ENCODE results near the gene SLC44A3.
A peak's percentile ranks its signal among the peaks of the same experiment; 100 is the strongest.

SLC44A3 gene

DNA sequence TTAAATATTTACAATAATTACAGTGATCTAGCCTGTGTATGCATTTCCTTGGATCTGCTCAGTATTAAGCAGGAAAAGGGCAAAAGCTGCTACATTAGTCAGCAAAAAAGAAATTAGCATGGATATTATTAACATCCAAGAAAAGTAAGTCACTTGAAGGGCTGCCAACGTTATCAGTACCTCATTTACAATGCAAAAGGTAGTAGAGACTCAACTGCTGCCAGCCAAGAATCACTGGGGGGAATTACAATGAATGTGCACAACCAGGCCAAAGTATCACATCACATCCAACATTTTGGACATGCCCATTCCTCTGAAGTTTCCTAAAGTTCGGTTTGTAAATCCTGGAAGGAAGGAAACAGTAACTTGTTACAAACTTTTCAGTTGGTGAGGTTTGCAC is 104.8 kb downstream of the SLC44A3 start:
- peak overlapping the region; percentile 89 for H3K4me3 ChIP-seq (ENCODE audit: low read depth, low read length)
- TF ChIP-seq, protein P1, sequence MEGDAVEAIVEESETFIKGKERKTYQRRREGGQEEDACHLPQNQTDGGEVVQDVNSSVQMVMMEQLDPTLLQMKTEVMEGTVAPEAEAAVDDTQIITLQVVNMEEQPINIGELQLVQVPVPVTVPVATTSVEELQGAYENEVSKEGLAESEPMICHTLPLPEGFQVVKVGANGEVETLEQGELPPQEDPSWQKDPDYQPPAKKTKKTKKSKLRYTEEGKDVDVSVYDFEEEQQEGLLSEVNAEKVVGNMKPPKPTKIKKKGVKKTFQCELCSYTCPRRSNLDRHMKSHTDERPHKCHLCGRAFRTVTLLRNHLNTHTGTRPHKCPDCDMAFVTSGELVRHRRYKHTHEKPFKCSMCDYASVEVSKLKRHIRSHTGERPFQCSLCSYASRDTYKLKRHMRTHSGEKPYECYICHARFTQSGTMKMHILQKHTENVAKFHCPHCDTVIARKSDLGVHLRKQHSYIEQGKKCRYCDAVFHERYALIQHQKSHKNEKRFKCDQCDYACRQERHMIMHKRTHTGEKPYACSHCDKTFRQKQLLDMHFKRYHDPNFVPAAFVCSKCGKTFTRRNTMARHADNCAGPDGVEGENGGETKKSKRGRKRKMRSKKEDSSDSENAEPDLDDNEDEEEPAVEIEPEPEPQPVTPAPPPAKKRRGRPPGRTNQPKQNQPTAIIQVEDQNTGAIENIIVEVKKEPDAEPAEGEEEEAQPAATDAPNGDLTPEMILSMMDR (IDR thresholded peaks at IDR 0.05; ENCODE audit: insufficient read depth, low read length, missing control alignments), result no peak
- DNase-seq (ENCODE audit: low read depth, low spot score), result no peak
- ChIA-PET CTCF (interaction anchor here (1.0 to 8.7 kb wide), 6 partner anchors 15 to 118 kb away, joined by 3 to 65 read pairs (median 4); no protein-coding TSS in a partner anchor), POLR2A (interaction anchor here (0.6 to 1.6 kb wide), 4 partner anchors 22 to 70 kb away, joined by 3 to 9 read pairs (median 4); no protein-coding TSS in a partner anchor)

DNA sequence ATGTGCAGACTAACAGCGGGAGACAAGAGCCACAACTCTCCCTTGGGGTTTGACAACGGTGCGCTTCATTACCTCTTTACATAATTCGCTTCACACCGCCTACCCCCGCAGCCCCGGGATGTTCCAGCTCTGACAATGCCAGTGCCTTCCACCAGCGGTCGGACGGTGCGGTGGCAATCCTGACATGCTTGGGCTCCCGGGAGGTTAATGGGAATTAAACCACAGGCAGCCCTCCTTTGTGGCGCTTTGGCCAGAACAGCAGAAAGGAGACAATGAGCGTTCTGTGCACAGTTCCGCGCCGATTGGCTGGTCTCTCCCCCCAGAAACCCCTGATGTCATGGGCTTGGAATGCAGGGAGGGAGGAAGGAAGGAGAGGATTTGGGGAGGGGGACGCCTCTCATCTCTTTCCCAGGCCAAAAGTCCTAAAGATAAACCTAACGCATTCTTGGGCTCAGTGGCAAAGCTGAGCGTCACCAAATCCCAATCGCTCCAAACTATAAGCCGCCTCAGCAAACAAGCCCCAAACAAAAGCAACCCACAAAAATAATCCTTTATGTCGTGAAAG is 105.5 kb downstream of the SLC44A3 start:
- POLR2A ChIA-PET, result interaction anchor here (0.6 to 1.3 kb wide), 2 partner anchors 61 to 71 kb away, joined by 3 to 9 read pairs; no protein-coding TSS in a partner anchor
- CTCF ChIA-PET, result interaction anchor here (0.6 to 8.7 kb wide), 5 partner anchors 34 to 114 kb away, joined by 3 to 65 read pairs (median 3); no protein-coding TSS in a partner anchor
- DNase-seq (ENCODE audit: low read depth, low spot score), result peak; percentile 54
- TF ChIP-seq, protein P1 (IDR thresholded peaks at IDR 0.05; ENCODE audit: insufficient read depth, low read length, missing control alignments), result peak; percentile 36
- H3K4me3 ChIP-seq (ENCODE audit: low read depth, low read length), result peak overlapping the region; percentile 89

DNA sequence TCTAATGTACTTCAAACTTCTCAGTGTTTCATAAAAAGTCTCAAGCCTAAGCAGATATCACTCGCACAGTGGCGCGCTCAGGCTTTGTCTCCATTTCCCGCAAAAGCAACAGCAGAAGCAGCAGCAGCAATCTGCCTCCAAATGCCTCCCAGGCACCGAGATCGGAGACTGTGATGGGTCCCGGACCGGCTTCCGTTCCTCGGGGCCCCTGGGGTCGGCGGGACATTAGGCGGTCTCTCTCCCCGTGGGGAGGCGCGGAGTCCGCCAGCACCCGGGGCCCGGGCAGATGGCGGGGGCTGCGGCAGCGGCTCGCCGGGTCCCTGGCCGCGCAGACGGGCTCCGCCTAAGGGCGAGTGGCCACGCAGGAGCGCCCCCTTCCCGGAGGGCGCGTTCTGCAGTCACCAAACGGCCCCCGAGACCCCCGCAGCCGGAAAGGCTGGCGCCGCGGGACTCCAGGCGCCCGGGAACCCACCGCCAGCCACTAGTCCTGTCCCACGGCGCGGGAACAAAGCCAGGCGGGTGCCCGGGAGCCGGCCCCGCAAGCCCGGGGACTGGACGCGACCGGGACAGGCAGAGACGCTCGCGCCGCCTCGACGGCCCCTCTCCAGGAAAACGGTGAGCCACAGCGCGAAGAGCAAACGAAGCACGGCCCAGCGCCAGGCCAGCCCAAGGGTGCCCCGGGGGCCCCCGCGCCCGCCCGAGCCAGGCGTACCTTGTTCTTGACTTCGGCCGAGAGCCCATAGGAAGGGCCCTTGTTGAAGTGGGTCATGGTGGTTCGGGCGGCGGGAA is 106.2 kb downstream of the SLC44A3 start:
- DNase-seq (ENCODE audit: low read depth, low spot score), result no peak
- H3K4me3 ChIP-seq (ENCODE audit: low read depth, low read length), result peak overlapping the region; percentile 89
- TF ChIP-seq, protein P1 (IDR thresholded peaks at IDR 0.05; ENCODE audit: insufficient read depth, low read length, missing control alignments), result peak; percentile 59

DNA sequence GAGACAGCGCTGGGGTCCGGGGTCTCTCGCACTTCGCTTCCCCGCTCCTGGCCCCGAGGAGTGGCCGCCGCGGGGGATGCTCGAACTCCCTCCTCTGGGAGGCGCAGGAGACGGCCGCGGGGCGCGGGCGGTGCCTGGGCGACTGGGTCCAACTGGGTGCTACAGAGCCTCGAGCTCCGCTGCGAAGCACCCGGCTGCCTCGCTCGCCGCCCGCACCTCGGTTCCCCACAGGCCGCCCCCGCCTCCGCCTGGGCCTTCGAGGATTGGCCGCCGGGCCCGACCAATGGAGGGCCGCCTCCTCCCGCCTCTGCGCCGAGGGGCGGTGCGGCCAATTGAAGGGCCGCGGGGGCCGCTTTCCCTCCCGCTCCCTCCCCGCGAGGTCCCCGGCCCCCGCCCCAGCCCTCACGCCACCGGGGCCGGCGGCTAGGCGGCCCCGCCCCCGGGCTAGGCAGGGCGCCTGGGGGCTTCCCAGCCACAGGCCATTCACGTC is 106.8 kb downstream of the SLC44A3 start, which contains the start of gene CNN3:
CNN3 (minus strand) TSS at position 196 of the 490 bp plus-strand sequence. CDS start 216 bp downstream, outside the sequence.
- POLR2A ChIA-PET, result interaction anchor here (1.0 to 1.4 kb wide), 14 partner anchors 9 to 115 kb away, joined by 3 to 11 read pairs (median 3); no protein-coding TSS in a partner anchor
- CTCF ChIA-PET, result interaction anchor here (1.0 to 2.6 kb wide), 6 partner anchors 37 to 117 kb away, joined by 3 to 22 read pairs (median 9); no protein-coding TSS in a partner anchor

More for the DNA sequence above, 106.2 kb downstream of the SLC44A3 start:
- ChIA-PET POLR2A (interaction anchor here (1.0 to 1.4 kb wide), 14 partner anchors 9 to 115 kb away, joined by 3 to 11 read pairs (median 4); no protein-coding TSS in a partner anchor), CTCF (interaction anchor here (0.6 to 8.7 kb wide), 9 partner anchors 34 to 117 kb away, joined by 3 to 65 read pairs (median 13); no protein-coding TSS in a partner anchor)

DNA sequence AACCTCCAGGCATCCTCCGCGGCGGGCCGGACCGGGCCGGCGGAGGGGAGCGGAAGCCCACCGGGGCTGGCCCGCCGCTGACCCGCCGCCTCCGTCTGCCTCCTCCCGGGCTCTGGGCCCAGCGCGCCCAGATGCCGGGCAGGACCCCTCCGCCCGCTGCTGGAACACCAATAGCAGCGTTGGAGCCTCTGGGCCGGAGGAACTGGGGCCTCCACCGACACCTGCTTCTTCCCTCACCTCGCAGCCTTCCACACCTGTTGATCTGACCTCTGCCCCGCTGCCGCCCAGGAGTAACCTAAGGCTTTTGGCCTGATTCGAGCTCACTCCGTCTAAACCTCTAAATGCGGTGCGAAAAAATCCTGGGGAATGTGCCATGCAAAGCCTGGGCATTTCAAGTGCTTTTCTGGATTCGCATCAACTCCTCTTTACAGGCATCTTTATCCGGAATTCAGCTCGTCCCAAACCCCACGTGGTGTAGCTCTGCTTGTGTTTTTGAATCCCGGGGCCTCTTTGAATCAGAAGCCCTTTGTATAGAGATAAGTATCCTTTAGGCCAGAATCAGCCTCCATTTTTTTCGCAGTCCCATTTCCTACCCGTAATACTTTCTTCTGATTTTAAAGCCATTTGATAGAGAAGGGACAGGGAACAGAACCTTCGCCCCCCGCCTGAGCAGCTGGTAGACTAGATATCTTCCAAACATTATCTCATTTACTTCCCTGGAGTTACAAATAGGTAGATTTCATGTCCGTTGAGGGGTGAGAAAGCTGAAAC is 107.4 kb downstream of the SLC44A3 start:
- ChIA-PET CTCF (interaction anchor here (0.5 to 2.6 kb wide), 9 partner anchors 8 to 269 kb away, joined by 3 to 22 read pairs (median 5); no protein-coding TSS in a partner anchor), POLR2A (interaction anchor here (0.8 to 1.4 kb wide), 15 partner anchors 8 to 114 kb away, joined by 3 to 11 read pairs (median 3); no protein-coding TSS in a partner anchor)
- DNase-seq (ENCODE audit: low read depth, low spot score), result no peak
- TF ChIP-seq, protein P1 (IDR thresholded peaks at IDR 0.05; ENCODE audit: insufficient read depth, low read length, missing control alignments), result no peak
- H3K4me3 ChIP-seq (ENCODE audit: low read depth, low read length), result peak overlapping the region; percentile 89

More for the DNA sequence above, 106.8 kb downstream of the SLC44A3 start, which contains the start of gene CNN3:
- peak; percentile 49 for DNase-seq (ENCODE audit: low read depth, low spot score)
- peak within 1 kb of the TSS; percentile 89 for H3K4me3 ChIP-seq (ENCODE audit: low read depth, low read length)
- TF ChIP-seq, protein P1 (IDR thresholded peaks at IDR 0.05; ENCODE audit: insufficient read depth, low read length, missing control alignments), result peak; percentile 2

All from AG04449 (cell line).